Thoracic aorta (tissue), 2 donors: Measurements from ENCODE around the gene ERAP2. TPM values are rescaled to one million over a fixed set of nuclear protein-coding genes. Genes with fewer than 3 reads are reported as not detected.
A peak's percentile ranks its signal among the peaks of the same experiment; 100 is the strongest.

Experiments
- ATAC-seq: fragments of 150-250 bp; one replicate; pipeline ENCODE4 v1.8.0; 2017; ENCODE audit warnings: low read depth; ENCODE audit not compliant: insufficient number of reproducible peaks, low FRiP score
- DNase-seq: peaks from one replicate; pipeline ENCODE4 v3.0.0-alpha.2; 2020; ENCODE audit warnings: low spot score
- H3K27ac ChIP-seq, 2 donors: fragments of 200-600 bp; sonication (generic); 1 replicate in 1 of 2; 2 replicates in 1 of 2; pipeline ENCODE4 v1.5.1; 2016; ENCODE audit warnings: mild to moderate bottlenecking in 2 of 2, moderate library complexity in 2 of 2
- H3K27me3 ChIP-seq: fragments of 200-600 bp; sonication (generic); replicated peaks from 2 replicates; pipeline ENCODE4 v1.6.0; 2016; ENCODE audit warnings: mild to moderate bottlenecking; ENCODE audit not compliant: insufficient read depth
- H3K36me3 ChIP-seq: fragments of 200-600 bp; sonication (generic); one replicate; pipeline ENCODE4 v1.5.1; 2016
- H3K4me1 ChIP-seq, 2 donors: fragments of 200-600 bp; sonication (generic); 1 replicate in 1 of 2; 2 replicates in 1 of 2; pipeline versions ENCODE4 v1.5.1 to v1.6.0; 2016; ENCODE audit warnings: low read depth in 2 of 2, mild to moderate bottlenecking in 1 of 2; ENCODE audit not compliant: control insufficient read depth in 1 of 2
- H3K4me3 ChIP-seq: fragments of 200-600 bp; sonication (generic); 2 replicates; pipeline ENCODE4 v1.5.1; 2016; ENCODE audit warnings: mild to moderate bottlenecking
- H3K9me3 ChIP-seq: fragments of 200-600 bp; sonication (generic); 2 replicates; pipeline ENCODE4 v1.5.1; 2016
- total RNA-seq, 2 donors: library from RNA; depleted of rRNA; stranded (reverse); fragments of >200 nt; gene quantifications; one replicate each; pipeline versions ENCODE4 v1.1.0 to v1.2.3, GENCODE V29; 2016
- TF ChIP-seq, protein P1 (sequence below): fragments of 200-600 bp; sonication (generic); IDR thresholded peaks from one replicate; pipeline ENCODE4 v1.5.1; 2019; ENCODE audit warnings: antibody characterized with exemption

ERAP2 gene, protein sequence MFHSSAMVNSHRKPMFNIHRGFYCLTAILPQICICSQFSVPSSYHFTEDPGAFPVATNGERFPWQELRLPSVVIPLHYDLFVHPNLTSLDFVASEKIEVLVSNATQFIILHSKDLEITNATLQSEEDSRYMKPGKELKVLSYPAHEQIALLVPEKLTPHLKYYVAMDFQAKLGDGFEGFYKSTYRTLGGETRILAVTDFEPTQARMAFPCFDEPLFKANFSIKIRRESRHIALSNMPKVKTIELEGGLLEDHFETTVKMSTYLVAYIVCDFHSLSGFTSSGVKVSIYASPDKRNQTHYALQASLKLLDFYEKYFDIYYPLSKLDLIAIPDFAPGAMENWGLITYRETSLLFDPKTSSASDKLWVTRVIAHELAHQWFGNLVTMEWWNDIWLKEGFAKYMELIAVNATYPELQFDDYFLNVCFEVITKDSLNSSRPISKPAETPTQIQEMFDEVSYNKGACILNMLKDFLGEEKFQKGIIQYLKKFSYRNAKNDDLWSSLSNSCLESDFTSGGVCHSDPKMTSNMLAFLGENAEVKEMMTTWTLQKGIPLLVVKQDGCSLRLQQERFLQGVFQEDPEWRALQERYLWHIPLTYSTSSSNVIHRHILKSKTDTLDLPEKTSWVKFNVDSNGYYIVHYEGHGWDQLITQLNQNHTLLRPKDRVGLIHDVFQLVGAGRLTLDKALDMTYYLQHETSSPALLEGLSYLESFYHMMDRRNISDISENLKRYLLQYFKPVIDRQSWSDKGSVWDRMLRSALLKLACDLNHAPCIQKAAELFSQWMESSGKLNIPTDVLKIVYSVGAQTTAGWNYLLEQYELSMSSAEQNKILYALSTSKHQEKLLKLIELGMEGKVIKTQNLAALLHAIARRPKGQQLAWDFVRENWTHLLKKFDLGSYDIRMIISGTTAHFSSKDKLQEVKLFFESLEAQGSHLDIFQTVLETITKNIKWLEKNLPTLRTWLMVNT
- total RNA-seq, result 10 to 100 TPM; 15.8 to 18.3 TPM

DNA sequence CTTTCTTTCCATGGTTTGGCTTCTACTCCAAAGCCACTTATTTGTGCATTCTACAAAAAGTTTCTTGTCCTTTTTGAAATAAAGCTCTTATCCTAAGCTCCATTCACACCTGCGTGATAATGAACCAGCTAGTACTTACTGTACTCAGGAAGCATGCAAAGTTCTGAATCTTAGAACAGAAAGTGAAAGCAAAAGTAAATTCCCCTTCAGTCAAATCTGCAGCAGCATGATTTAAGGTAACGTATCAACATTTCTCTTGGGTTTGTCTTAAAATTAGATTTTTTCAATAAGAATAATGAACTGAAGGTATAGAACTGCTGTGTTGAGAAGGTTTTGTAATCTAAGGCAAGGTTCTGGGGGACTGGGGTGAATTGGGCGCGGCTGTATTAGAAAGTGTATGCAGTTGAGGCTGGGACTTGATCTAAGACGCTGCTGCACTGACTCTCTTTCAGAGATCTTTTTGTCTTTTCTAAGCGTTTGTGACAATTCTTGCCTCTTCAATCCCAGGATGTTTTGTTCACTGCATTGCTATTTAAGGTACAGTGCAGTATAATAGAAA, at the start of gene ERAP2:
TSS of gene ERAP2 (plus strand) at position 209 of the 559 bp plus-strand sequence. CDS start 3,186 bp downstream, outside the sequence.
- H3K36me3 ChIP-seq, result no peaks in the 10 kb centered on the region
- DNase-seq, result no peak
- TF ChIP-seq, protein P1, sequence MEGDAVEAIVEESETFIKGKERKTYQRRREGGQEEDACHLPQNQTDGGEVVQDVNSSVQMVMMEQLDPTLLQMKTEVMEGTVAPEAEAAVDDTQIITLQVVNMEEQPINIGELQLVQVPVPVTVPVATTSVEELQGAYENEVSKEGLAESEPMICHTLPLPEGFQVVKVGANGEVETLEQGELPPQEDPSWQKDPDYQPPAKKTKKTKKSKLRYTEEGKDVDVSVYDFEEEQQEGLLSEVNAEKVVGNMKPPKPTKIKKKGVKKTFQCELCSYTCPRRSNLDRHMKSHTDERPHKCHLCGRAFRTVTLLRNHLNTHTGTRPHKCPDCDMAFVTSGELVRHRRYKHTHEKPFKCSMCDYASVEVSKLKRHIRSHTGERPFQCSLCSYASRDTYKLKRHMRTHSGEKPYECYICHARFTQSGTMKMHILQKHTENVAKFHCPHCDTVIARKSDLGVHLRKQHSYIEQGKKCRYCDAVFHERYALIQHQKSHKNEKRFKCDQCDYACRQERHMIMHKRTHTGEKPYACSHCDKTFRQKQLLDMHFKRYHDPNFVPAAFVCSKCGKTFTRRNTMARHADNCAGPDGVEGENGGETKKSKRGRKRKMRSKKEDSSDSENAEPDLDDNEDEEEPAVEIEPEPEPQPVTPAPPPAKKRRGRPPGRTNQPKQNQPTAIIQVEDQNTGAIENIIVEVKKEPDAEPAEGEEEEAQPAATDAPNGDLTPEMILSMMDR, result no peak
- ATAC-seq, result no peak
- peak within 1 kb of the TSS; percentile 13 to 54 for H3K27ac ChIP-seq
- peak within 1 kb of the TSS; percentile 79 for H3K4me3 ChIP-seq
- no peaks in the 10 kb centered on the region for H3K27me3 ChIP-seq
- peaks cover 8 to 10% of the 10 kb centered on the region in 2 donors for H3K4me1 ChIP-seq
- H3K9me3 ChIP-seq, result no peaks in the 10 kb centered on the region

DNA sequence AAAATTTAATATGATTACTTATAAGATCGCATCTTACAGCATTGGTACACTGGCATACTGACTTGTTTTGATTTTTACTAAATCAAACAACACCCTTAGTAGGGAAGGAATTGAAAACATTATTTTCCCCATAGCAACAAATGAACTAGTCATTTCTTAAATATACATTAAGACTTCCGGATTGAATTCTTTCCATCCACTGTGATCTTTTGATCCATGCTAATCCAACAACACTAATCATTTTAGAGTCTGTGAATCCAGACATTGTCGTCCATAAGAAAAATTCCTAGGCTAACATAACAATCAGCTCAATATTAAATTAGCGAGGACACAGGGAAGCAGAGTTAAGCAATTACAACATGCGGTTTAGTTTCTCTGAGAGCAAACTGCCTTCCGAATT, 47.0 kb upstream of the ERAP2 start:
- Histone ChIP-seq H3K27ac (no peak overlapping the region), H3K4me1 (no peaks in the 10 kb centered on the region), H3K36me3 (no peaks in the 10 kb centered on the region), H3K4me3 (no peak overlapping the region), H3K9me3 (no peaks in the 10 kb centered on the region), H3K27me3 (no peaks in the 10 kb centered on the region)
- ATAC-seq (no peak), DNase-seq (no peak)
- TF ChIP-seq, protein P1, result no peak

DNA sequence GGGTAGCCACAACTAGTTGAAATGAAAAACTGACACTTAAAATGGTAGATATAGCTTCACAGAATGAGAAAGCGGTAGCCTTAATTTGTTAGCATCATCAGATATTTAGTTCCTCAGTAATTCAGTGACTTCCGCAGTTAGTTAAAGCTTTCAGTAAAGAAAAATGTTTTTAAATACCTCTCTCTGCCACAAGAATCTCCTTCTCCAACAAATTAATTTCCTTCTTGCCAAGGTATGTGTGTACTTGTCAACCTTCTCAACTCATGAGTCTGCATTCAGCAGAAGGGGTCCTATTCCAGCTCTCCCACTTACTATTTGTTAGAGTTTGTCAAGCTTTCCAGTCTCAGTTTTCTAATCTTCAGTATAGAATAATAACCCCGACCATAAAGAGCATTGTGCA, 42.3 kb upstream of the ERAP2 start:
- TF ChIP-seq, protein P1, result no peak
- Histone ChIP-seq H3K27ac (no peak overlapping the region), H3K36me3 (no peaks in the 10 kb centered on the region), H3K4me1 (no peaks in the 10 kb centered on the region), H3K4me3 (no peak overlapping the region), H3K27me3 (no peaks in the 10 kb centered on the region), H3K9me3 (no peaks in the 10 kb centered on the region)
- DNase-seq (no peak), ATAC-seq (no peak)

DNA sequence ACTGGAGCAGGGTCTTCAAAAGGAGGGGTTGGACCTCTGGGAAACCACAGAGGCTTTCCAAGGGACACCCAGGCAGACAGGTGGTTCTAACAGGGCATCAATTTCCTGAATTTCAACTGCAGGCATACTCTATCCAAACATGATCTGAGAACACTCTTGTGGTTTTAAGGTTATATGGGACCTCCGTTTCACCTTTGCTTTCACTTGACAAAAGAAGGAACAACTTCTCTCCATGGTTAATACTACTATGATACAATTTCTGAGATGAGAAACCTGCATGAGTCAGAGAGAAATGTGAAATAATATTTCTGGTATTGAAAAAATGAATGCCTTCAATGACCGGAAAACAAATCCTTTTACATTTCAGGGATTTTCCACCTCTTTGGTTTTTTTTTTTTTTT, 40.5 kb upstream of the ERAP2 start:
- H3K4me3 ChIP-seq, result no peak overlapping the region
- TF ChIP-seq, protein P1, result no peak
- no peaks in the 10 kb centered on the region for H3K36me3 ChIP-seq
- H3K27me3 ChIP-seq, result no peaks in the 10 kb centered on the region
- H3K9me3 ChIP-seq, result no peaks in the 10 kb centered on the region
- no peak overlapping the region for H3K27ac ChIP-seq
- H3K4me1 ChIP-seq, result no peaks in the 10 kb centered on the region
- no peak for ATAC-seq
- DNase-seq, result no peak

DNA sequence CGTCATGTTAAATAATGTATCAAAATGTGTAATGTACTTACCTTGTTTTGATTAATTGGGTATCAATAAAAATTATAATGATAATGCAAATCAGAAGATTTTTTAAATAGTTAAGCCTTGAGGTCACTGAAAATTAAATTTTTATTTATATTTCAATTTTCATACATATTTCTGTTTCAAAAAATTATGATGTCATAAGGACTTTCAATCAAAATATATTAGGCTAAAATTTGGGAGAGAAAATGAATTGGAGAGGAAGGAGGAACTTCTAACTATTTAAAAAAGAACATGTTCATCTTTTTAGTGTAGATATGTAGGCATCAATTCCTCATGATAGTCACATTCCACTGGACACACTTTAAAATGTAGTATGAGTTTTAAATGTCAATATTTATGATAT, 39.5 kb upstream of the ERAP2 start:
- Histone ChIP-seq H3K4me3 (no peak overlapping the region), H3K4me1 (no peaks in the 10 kb centered on the region), H3K36me3 (no peaks in the 10 kb centered on the region), H3K27me3 (no peaks in the 10 kb centered on the region), H3K27ac (no peak overlapping the region), H3K9me3 (no peaks in the 10 kb centered on the region)
- TF ChIP-seq, protein P1, result no peak
- DNase-seq (no peak), ATAC-seq (no peak)
